HG02870 (cell line): ENCODE results near the gene ZDHHC17.
A peak's percentile ranks its signal among the peaks of the same experiment; 100 is the strongest.
"Not testable (repeated sequence)": the region's sequence is repeated elsewhere in the genome, so short reads cannot be mapped to it uniquely, and the experiment has no call there.

Source experiments
- ATAC-seq: cut with Tn5 transposase; IDR thresholded peaks from one replicate; pipeline ENCODE4 v1.9.1; 2021; ENCODE audit warnings: mild to moderate bottlenecking, moderate library complexity; ENCODE audit not compliant: unreplicated experiment

Gene ZDHHC17

DNA sequence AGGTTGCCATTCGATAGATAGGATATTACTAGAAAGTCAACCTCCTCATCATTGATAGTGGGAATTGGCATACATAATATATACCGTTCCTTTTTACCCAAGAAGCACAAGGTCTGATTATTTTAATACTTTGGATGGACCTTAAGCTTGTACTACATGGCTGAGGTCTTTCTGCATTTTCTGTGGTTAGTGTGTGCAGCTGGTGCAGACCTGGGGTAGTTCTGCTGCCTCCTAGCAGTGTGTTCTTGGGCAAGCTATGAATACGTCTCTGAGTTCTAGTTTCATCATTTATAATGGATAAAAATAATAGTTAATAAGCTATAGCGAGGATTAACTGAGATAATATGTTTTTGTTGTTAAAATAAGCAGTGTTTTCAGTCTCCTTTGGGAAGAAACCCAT lies 2.2 kb downstream of the ZDHHC17 start:
- ATAC-seq, result no peak

DNA sequence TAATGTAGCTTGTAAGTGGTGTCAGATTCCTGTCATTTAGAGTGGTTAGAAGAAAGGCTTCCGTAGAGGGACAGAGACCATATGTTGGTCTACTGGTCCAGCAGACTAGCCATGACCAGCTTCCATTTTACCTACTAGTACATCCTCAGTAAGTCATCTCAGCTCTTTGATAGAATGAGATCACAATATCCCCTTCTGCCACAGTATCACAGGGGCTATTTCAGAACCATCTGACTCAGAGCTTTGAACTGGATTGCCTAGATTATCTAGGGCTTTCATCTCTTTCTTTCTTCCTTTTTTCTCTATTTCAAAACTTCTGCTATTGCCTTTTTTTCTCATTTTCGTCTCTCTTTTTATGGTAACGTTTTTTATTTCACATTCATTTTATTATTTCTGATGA lies 4.7 kb downstream of the ZDHHC17 start:
- ATAC-seq, result no peak

DNA sequence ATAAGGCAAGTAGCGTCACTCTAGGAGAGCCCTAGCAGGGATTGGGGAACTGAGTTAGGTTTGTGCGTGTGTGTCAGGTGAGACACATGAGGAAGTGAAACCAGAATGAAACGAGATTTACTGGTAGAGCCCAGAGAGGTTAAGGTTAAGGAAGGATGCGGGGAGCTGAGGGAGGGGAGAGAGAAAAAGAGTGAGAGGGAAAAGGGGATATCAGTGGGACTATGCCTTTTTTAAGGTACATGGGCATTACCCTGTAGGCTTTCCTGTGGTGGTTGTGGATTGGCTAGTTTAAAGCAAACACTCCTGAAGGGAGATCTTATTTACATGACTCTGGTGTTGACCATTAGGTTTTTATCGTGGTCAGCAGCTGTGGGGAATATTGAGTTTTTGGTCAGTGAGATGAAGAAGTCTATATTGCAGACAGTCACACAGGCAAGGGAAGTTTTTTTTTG lies 13.9 kb downstream of the ZDHHC17 start:
- peak; percentile 100 for ATAC-seq

DNA sequence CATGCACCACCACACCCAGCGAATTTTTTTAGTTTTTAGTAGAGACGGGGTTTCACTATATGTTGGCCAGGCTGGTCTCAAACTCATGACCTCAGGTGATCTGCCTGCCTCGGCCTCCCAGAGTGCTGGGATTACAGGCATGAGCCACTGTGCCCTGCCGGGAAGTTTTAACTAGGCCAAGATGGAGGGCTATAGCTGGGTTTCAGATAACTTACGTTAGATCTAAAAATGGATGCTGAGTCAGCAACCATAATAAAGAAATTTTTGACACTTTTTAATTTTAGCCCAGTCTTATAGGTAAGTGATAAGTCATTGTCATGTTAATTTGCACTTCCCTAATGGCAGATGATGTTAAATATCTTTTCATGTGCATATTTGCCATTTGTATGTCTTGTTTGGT lies 14.4 kb downstream of the ZDHHC17 start:
- no peak for ATAC-seq

DNA sequence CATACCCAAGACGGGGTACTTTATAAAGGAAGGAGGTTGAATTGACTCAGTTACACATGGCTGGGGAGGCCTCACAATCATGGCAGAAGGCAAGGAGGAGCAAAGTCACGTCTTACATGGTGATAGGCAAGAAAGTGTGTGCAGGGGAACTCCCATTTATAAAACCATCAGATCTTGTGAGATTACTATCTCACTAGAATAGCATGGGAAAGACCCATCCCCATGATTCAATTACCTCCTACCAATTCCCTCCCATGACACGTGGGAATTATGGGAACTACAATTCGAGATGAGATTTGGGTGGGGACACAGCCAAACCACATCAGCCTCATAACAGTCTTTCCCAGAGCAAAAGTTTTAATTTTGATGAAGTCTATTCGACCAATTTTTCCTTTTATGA lies 15.4 kb downstream of the ZDHHC17 start:
- ATAC-seq, result not testable (repeated sequence)

DNA sequence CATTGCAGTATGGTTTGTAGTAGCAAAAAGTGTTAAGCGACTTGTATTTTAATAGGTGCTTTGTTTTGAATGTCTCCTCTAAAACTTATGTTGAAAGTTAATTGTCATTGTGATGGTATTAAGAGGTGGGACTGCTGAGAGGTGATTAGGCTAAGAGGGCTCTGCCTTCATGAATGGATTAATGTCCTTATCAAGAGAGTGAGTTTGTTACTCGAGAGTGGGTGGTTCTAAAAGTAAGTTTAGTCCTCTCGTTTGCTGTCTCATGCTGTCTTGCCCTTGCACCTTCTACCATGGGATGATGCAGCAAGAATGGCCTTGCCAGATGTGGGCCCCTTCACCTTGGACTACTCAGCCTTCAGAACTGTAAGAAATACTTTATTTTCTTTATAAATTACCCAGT lies 17.4 kb downstream of the ZDHHC17 start:
- no peak for ATAC-seq

DNA sequence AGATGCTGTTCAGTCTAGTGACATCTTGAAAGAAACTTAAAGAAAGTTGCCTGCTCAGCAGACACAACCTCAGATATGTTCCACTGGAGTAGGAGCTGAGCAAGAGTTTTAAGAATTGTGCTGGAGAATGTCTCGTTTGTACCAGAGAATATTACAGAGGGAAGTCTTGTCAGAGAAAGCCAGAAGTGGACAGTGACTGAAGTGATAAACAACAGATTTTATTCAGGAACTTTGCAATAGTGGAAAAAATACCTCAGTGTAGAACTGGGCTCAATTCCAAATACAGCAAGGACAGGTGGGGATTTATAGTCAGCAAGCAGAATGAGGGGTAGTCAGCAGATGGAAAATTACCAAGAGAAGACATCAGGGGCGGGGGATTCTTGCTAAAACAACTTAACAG lies 18.6 kb downstream of the ZDHHC17 start:
- ATAC-seq, result no peak

DNA sequence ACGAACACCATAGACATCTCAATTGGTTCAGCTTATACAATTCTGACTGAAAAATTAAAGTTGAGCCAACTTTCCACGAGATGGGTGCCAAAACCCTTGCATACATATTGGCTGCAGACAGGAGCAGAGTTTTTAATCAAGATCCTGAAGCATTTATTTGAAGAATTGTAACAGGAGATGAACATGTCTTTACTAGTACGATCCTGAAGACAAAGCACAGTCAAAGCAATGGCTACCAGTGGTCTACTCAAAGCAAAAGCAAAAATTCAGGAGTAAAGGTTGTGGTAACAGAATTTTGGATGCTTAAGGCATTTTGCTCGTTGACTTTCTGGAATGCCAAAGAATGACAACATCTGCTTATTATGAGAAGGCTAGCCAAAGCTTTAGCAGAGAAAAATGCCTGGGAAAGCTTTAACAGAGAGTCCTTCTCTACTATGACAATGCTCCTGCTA lies 20.7 kb downstream of the ZDHHC17 start:
- no peak for ATAC-seq

DNA sequence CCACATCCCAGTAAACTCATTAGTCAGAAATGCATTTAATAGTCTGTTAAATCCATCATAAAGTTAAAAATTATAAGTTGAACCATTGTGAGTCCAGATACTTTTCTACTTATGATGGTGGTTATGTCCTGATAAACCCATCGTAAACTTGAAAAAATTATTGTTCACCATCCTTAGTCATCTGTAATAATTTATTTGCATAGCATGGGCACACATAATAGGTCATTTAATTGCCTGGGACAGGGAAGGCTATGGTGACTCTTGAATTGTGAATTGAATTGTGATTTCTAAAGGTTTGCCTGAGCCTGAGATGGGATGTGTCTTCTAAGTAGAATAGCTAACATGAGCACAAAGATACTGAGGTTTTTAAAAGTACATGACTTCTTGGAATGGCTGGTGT lies 21.5 kb downstream of the ZDHHC17 start:
- ATAC-seq, result no peak

DNA sequence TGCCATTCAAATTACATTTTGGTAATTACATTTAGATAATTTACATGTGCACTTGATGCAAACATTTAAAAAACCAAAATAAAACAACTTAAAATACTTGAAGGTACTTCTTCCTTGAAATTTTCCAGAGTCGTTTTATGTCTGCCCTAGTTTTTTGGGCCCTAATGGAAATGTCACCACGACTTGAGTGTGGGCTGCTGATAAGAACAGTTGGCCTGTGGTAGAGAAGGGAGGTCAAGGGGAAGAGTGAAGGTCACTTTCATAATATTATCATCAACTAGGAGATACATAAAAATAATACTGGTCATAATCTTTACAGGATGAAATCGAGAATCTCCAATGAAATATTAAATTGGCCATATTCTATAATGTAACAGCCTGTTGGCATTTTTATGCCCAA lies 23.1 kb downstream of the ZDHHC17 start:
- ATAC-seq, result no peak

DNA sequence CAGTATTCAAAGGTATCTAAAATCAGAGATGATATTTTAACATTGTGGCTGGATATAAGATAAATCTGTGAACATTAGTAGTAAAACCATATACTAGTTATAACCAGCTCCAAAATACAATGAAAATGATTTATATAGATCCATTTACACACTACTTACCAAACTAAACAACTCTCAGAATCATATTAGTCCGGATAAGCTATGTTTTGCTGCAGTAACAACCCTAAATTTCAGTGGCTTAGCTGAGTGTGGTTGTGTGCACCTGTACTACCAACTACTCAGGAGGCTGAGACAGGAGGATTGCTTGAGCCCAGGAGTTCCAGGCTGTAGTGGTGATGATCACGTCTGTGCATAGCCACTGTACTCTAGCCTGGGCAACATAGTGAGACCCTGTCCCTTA lies 23.8 kb downstream of the ZDHHC17 start:
- ATAC-seq, result no peak

DNA sequence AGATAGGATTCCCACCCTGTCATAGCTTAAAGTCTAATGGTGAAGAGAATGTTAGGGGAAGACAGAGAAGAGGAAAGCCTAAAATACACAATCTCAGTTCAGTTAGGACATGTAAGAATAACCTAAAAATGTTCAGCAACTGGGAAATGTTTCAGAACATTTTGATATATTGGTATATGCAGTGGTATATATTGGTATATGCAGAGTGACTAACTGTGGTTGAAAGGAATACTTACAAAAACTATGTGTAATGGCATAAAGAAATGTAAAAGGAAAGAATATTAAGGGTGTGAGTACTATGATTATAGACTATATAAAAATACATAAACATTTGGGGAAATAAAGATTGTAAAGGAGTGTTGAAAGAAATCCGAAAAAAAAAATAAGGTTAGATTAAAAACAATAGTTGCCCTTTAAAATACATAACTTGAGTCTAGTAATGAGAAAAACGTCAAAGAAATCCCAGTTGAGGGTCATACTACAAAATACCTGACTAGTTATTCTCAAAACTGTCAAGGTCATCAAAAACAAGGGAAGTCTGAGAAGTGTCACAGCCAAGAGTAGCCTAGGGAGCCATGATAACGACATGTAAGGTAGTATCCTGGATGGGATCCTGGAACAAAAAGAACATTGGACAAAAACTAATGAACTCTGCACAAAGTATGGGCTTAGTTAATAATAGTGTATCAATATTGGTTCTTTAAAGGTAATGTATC lies 25.6 kb downstream of the ZDHHC17 start:
- no peak for ATAC-seq

DNA sequence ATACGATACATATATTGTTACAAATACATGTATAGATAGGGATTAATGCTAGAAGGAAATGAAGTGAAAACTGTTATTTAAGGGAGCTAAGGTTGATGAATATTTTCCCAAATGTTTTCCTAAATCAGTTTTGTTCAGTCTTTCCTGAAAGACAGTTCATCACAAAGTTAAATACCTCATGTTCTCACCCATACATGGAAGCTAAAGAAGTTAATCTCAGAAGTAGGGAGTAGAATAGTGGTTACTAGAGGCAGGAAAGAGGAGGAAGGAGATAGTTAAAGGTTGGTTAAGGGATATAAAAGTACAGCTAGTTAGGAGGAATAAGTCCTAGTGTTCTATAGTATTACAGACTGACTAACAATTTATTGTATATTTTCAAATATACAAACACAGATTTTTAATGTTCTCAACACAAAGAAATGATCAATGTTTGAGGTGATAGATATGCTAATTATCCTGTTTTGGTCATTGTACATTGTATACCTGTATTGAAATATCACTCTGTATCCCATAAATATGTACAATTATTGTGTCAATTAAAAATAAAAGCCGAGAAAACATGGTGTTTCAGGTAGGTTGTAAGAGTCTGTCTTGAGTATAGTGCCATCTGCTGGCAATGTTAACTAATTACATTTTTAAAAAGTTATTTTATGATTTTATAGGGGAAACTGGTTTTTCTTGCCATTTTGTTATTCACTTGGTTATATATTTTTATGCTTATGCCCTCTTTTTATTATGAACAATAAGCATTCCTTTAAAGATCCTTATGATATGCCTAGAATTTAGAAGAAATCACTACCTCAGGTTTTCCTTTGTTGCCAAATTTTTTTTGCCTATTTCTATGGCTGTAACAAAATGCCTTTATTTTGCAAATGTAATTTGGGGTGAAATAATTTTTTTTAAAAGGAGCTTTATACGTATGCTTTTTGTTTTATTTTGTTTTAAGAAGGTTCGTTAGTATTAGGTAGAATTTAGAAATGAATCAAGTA lies 26.9 kb downstream of the ZDHHC17 start:
- no peak for ATAC-seq

DNA sequence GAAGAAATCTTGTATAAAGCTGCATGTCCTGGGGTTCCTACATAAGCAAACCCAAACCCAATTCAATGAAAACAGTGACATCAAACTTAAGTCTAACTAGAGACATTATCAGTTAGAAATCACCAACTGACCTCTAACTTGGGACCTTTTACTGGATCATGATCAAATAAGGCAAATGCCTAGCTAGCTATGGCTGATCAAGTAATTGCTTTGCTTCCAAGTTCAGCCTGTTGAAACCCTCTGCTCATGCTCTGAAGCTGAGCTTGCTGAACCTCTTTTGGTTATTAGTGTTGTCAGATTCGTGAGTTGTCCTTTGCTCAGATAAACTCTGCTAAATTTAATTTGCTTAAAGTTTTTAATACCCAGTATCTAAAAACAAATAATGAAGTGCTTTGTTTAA lies 28.9 kb downstream of the ZDHHC17 start:
- no peak for ATAC-seq

DNA sequence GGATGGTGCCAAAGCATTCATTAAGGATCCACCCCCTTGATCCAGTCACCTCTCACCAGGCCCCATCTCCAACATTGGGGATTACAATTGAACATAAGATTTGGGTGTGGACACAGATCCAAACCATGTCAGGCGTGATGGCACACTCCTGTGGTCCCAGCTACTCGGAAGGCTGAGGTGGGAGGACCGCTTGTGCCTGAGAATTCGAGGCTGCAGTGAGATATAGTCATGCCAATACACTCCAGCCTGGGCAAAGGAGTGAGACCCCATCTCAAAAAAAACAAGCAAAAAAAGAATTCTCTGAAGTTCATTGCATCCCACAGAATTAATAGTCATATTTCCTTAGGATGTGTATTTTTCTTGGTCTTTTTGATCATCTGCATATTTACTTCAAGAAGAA lies 34.9 kb downstream of the ZDHHC17 start:
- ATAC-seq, result no peak

DNA sequence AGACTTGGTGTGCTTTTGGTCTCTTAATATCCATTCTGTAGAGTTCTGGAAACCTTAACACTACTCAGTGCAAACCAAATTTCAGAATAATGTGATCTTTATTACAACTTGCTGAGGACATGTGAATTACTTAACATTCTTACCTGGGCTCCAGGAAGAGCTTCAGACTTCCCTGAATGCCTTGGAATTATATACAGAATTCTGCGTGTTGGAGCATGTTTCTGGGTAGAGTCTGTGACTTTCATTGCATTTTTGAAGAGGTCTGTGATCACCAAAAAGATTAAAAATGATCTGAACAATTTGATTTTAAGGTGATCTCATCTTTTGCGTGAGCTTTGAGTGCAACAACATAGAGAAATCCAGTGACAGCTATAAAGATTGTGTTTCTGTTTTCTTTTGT lies 35.4 kb downstream of the ZDHHC17 start:
- no peak for ATAC-seq

DNA sequence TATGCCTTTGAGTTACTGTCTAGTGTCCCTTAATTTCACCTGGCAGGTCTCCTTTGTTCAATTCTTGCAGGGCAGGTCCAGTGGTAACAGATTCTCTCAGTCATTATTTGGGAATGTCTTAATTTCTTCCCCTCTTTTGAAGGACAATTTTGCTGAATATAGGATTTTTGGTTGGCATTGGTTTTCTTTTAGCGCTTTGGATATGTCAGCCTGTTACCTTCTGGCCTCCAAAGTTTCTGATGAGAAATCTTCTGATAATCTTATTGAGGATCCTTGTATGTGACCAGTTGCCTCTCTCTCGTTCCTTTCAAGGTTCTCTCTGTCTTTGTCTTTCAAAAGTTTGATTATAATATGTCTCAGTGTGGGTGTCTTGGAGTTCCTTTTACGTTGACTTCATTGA lies 38.1 kb downstream of the ZDHHC17 start:
- ATAC-seq, result no peak

DNA sequence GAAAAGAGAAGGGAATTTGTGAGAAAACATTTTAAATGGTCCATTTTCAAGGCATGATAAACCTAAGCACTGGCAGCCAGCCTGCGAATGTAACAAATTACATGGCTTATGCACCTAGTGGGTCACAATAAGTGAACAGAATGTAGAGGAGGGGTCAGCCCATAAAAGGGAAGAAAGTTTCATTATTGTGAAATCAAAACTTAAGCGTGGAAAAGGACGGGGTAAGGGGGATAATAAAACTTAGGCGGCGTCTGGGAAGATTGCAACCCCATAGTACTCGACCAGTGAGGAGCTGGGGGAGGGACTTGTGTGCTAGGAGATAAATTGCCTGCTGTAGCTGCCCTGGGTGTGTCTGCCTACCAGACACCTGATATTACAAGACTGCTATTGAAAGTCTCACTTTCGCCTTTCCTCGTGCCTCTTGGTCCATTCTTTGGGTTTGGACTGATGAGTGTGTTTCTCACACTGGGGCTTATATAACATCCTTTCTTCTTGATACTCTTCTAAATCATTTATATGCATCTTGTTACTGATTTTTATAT lies 40.6 kb downstream of the ZDHHC17 start:
- no peak for ATAC-seq

DNA sequence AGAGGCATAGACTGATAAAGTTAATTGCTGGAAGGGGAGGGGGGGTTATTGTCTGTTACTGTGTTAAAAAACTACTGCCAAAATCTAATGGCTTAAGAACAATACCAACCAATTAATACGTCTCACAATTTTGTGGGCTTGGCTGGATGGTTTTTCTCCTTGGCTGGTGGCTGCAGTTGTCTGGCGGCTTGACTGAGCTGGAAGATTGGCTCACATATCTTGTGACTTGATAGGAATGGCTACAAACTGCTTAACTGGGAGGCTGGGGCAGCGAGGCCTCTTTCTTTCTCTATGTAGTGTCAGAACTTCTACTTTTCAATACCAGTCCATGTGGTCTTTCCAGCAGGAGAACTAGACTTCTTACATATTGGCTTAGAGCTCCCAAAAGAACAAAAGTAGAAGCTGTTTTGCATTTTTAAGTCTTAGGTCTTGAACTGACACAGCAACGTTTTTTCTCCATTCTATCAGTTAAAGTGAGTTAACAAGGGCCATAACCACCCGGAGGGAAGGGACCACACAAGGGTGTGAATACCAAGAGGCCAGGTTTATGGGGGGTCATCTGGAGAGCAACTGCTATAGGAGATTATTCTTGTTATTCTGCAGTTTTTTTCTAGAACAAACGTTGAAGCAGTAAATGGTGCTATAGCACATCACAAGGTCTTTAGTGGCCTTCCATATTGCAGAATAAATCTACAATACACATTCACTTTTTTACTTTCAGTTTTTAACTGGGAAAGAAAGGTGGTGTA lies 46.9 kb downstream of the ZDHHC17 start:
- ATAC-seq, result no peak

DNA sequence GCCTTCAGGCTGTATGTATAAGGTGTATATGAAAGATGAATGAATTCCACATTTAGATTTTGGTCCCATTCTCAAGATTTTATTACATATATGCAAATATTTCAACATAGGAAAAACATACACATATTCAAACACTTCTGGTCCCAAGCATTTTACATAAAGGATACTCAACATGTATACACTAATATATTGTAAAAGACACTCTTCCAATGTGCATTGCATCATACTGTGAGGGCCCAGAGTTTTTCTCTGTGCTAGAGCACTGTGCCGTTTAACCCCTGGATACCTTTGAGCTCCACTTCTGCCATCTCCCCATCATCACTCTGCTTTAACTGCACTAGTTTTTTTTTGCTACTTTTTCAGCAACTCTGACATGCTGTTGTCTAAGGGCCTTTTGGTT lies 48.1 kb downstream of the ZDHHC17 start:
- no peak for ATAC-seq

DNA sequence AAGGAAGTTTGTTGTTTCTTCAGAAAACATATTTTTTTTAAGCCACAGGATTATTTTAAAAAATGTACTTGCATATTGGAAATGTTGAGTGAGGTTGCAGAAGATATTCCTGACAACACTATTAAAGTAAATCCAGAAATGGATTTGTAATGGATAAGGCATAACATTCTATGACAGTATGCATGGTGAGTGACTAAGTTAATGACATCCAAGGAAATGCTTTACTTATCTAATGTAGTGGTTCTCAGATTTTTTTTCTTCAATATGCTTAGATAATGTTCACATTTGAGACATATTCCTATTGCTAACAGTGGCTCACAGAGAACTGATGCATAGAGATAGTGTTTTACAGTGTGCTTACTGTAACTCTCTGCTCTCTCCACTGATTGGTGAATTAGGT lies 49.4 kb downstream of the ZDHHC17 start:
- no peak for ATAC-seq
